Smooth muscle cell of the umbilical artery (primary cell): ENCODE measurements around the gene SLC49A4. TPM values are rescaled to one million over a fixed set of nuclear protein-coding genes. Genes with fewer than 3 reads are reported as not detected.

ENCODE experiments used
- total RNA-seq: library from RNA; depleted of rRNA; stranded (reverse); fragments of >200 nt; gene quantifications from 2 replicates; pipeline ENCODE4 v1.2.3, GENCODE V29; 2014

Gene SLC49A4, protein sequence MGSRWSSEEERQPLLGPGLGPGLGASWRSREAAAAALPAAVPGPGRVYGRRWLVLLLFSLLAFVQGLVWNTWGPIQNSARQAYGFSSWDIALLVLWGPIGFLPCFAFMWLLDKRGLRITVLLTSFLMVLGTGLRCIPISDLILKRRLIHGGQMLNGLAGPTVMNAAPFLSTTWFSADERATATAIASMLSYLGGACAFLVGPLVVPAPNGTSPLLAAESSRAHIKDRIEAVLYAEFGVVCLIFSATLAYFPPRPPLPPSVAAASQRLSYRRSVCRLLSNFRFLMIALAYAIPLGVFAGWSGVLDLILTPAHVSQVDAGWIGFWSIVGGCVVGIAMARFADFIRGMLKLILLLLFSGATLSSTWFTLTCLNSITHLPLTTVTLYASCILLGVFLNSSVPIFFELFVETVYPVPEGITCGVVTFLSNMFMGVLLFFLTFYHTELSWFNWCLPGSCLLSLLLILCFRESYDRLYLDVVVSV
- 15.0 and 22.6 TPM in 2 replicates for total RNA-seq

DNA sequence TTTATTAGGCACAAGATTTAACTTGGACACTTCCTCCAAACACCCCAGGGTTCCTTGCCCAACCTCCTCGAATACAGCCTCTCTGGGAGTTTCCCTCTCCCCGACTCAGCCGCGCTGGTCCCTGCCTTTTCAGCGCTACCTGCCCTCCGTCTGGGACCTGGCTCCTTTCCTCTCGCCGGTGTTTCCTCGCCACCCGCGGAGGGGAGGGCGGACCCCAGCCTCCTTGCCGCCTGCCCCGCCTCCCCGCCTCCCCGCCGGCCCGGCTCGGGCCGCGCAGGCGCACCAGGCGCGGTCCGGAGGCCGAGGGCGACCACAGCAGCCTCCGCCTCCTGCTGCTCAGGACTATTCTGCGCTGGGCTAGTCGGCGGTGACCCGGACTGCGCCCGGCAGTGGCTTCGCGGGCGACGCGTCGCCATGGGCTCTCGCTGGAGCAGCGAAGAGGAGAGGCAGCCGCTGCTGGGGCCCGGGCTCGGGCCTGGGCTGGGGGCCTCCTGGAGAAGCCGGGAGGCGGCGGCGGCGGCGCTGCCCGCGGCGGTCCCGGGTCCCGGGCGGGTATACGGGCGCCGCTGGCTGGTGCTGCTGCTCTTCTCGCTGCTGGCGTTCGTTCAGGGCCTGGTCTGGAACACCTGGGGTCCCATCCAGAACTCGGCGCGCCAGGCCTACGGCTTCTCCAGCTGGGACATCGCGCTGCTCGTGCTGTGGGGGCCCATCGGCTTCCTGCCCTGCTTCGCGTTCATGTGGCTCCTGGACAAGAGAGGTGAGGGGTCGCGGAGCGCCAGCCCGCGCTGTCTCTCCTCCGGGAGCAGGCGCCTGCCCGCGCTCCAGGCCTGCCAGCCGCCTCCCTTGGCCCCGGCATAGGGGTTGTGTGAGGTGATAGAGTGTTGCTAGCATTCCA is at the start of gene SLC49A4:
Gene SLC49A4, plus strand, starts transcription at position 291 of the 895 bp plus-strand sequence. Its CDS starts 124 bp downstream, at position 415.

DNA sequence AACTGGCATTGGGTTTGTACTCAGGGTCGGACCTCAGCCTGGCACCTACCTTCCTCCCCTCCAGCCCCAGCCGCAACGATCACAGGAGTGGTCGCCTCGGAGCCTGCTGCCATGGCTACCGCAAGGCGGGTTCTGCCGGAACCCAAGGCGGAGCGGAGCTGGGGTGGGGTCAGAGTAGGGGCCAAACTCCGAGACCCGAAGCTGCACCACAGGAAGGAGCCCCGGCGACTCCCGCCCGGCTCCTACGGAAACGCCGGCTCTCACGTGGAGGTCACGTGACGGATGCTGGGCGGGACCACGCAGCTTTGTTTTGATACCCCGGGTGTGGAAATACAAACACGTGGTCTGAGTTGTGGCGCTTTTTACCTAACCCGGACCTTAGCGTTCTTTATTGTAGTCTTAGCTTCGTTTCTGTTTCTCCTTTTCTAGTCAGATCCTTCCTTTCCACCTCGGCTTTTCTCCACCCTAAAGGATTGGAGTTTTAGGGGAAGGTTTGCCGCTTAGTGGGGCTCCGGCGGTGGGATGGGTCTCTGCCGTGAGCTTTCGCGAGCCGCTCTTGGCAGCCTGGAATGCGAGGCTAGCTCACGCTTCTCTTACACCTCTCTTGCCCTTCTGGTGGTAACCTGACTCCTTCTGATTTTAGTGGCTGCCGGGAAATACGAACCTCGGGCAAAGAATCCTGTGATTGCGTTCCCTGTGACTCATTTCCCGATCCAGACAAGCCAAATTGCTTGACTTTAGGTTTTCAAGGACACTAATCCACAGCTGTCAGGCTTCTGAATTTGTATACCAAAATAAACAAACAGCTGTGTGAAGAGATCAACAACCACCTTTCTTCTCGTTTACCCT is 1.1 kb upstream of the SLC49A4 start, which contains the start of gene HSPBAP1:
Gene HSPBAP1, minus strand, starts transcription at position 264 of the 849 bp plus-strand sequence. Its CDS starts 151 bp downstream, at position 113.

Other genes starting within 250 kb of the SLC49A4 start
- 10.1 and 11.5 TPM in 2 replicates for gene PARP9, start 230.8 kb upstream of the SLC49A4 start, total RNA-seq
- 8.6 and 17.3 TPM in 2 replicates for gene DTX3L, start 230.7 kb upstream of the SLC49A4 start, total RNA-seq
- under 0.01 and 0.18 TPM in 2 replicates for gene PARP15, start 217.4 kb upstream of the SLC49A4 start, total RNA-seq
- 47.2 and 54.5 TPM in 2 replicates for gene PARP14, start 114.2 kb upstream of the SLC49A4 start, total RNA-seq
- gene HSPBAP1, start 1.2 kb upstream of the SLC49A4 start, total RNA-seq = 6.3 and 8.0 TPM in 2 replicates
- gene SEMA5B, start 232.7 kb downstream of the SLC49A4 start, total RNA-seq = not detected in 2 replicates